VCaP (cell line): ENCODE data around the gene TSEN54.
A peak's percentile ranks its signal among the peaks of the same experiment; 100 is the strongest.

Source experiments
- H3K27ac ChIP-seq: fragments of 450-650 bp; 2 replicates; pipeline ENCODE4 v1.5.1; 2017
- CTCF ChIP-seq: fragments of 450-650 bp; conservative IDR thresholded peaks from 2 replicates; pipeline ENCODE4 v1.5.1; 2017; ENCODE audit warnings: mild to moderate bottlenecking, moderate library complexity

Gene TSEN54

GRCh38 chr17:75548813-75549212 lies 32.5 kb downstream of the TSEN54 start:
- H3K27ac ChIP-seq = peak overlapping the region; percentile 95
- TF ChIP-seq CTCF = no peak

- TF ChIP-seq CTCF = no peak
- peak overlapping the region; percentile 95 for H3K27ac ChIP-seq
Measured at GRCh38 chr17:75549246-75550138, 33.2 kb downstream of the TSEN54 start.

- H3K27ac ChIP-seq = peak overlapping the region; percentile 95
- TF ChIP-seq CTCF = no peak
Measured at GRCh38 chr17:75550139-75550465, 33.8 kb downstream of the TSEN54 start.

GRCh38 chr17:75551266-75551665 lies 34.9 kb downstream of the TSEN54 start:
- TF ChIP-seq CTCF = no peak
- peak overlapping the region; percentile 95 for H3K27ac ChIP-seq

- no peak overlapping the region for H3K27ac ChIP-seq
- no peak for TF ChIP-seq CTCF
Measured at GRCh38 chr17:75552425-75553294, 36.3 kb downstream of the TSEN54 start.

GRCh38 chr17:75553295-75554110 lies 37.2 kb downstream of the TSEN54 start:
- TF ChIP-seq CTCF = no peak
- H3K27ac ChIP-seq = no peak overlapping the region
